Panc1 (cell line): Measurements from ENCODE around the gene CD164L2. TPM values are rescaled to one million over a fixed set of nuclear protein-coding genes. Genes with fewer than 3 reads are reported as not detected.
A peak's percentile ranks its signal among the peaks of the same experiment; 100 is the strongest.

ENCODE experiments used
- ATAC-seq: fragments of 200-7000 bp; cut with Tn5 transposase; 2 replicates; pipeline ENCODE4 v1.9.1; 2020; ENCODE audit warnings: mild to moderate bottlenecking, moderate library complexity
- BruUV-seq: library from RNA; stranded (reverse); fragments of 400-500 nt; replicated peaks from 2 replicates; lab custom pipeline; 2021; lab: Mats Ljungman, UMichigan
- CTCF ChIA-PET: fragments of 300-600 bp; sonication (Branson Sonifier 250); formaldehyde crosslinking; loops from one replicate; lab custom pipeline; 2022; ENCODE audit warnings: antibody characterized with exemption; lab: Charles Lee
- POLR2A ChIA-PET: fragments of 300-600 bp; sonication (Branson Sonifier 250); formaldehyde crosslinking; loops from one replicate; lab custom pipeline; 2022; ENCODE audit warnings: antibody characterized with exemption; lab: Charles Lee
- DNase-seq: peaks from one replicate; pipeline ENCODE4 v3.0.0-alpha.2; 2010; ENCODE audit warnings: low read depth, low spot score
- H3K27ac ChIP-seq: 2 replicates; pipeline ENCODE4 v1.5.1; 2011; ENCODE audit warnings: mild to moderate bottlenecking, low read length, inconsistent platforms
- H3K27me3 ChIP-seq: fragments of 200-500 bp; sonication (Bioruptor generic); 2 replicates; pipeline ENCODE4 v1.6.0; 2014; ENCODE audit warnings: low read length, inconsistent platforms; ENCODE audit not compliant: control insufficient read depth, insufficient read depth
- H3K36me3 ChIP-seq: fragments of 200-500 bp; sonication (Bioruptor generic); 2 replicates; pipeline ENCODE4 v1.5.1; 2014; ENCODE audit warnings: inconsistent platforms, mild to moderate bottlenecking, low read length, moderate library complexity; ENCODE audit not compliant: control insufficient read depth, insufficient read depth
- H3K4me1 ChIP-seq: 2 replicates; pipeline ENCODE4 v1.5.1; 2011; ENCODE audit warnings: inconsistent platforms, mild to moderate bottlenecking, low read length, moderate library complexity; ENCODE audit not compliant: control insufficient read depth, insufficient read depth
- H3K4me3 ChIP-seq, 2 experiments: 2 replicates each; pipeline ENCODE4 v1.5.1; 2011 to 2012; ENCODE audit warnings: low read depth in 2 of 2, low read length in 2 of 2, mild to moderate bottlenecking in 2 of 2, inconsistent platforms in 1 of 2, moderate library complexity in 1 of 2
- H3K9me3 ChIP-seq: fragments of 200-500 bp; sonication (Bioruptor generic); 2 replicates; pipeline ENCODE4 v1.5.1; 2014; ENCODE audit warnings: low read depth, mild to moderate bottlenecking, inconsistent platforms, low read length, moderate library complexity; ENCODE audit not compliant: control insufficient read depth, insufficient read depth
- CTCF ChIP-seq: fragments of 450-650 bp; IDR thresholded peaks from 2 replicates; pipeline ENCODE4 v1.5.1; 2017; ENCODE audit warnings: mild to moderate bottlenecking
- POLR2AphosphoS5 ChIP-seq: IDR thresholded peaks from 2 replicates; pipeline ENCODE4 v1.6.1; 2012; ENCODE audit warnings: mild to moderate bottlenecking, low read depth, low read length, moderate library complexity
- REST ChIP-seq, 2 experiments: IDR thresholded peaks; 2 replicates each; pipeline ENCODE4 v1.6.1; 2011 to 2012; ENCODE audit warnings: low read depth in 2 of 2, control low read depth in 1 of 2, low read length in 1 of 2, mild to moderate bottlenecking in 1 of 2, moderate library complexity in 1 of 2; ENCODE audit not compliant: insufficient read depth in 1 of 2
- SIN3A ChIP-seq: IDR thresholded peaks from 2 replicates; pipeline ENCODE4 v1.6.1; 2012; ENCODE audit warnings: low read depth, mild to moderate bottlenecking, low read length, moderate library complexity, borderline replicate concordance; ENCODE audit not compliant: insufficient read depth
- TCF7L2 ChIP-seq: IDR thresholded peaks from 2 replicates; pipeline ENCODE4 v1.6.1; 2011; ENCODE audit warnings: mild to moderate bottlenecking, low read depth, low read length, inconsistent platforms
- in situ Hi-C: cut with HindIII; loops from 2 replicates; pipeline ENCODE4 v1.10.0; 2016; ENCODE audit warnings: low sequenced_read_pairs, low pct_unique_long_range_greater_than_20kb
- intact Hi-C: fragments of 100-400 bp; cut with micrococcal nuclease; formaldehyde crosslinking; loops from one replicate; pipeline ENCODE4 v1.10.0; 2022; ENCODE audit not compliant: unreplicated experiment
- total RNA-seq: library from RNA; stranded (reverse); gene quantifications from one replicate; pipeline ENCODE4 v1.2.1, GENCODE V29; 2021; ENCODE audit not compliant: unreplicated experiment

The CD164L2 gene
- total RNA-seq, 1 experiment from 2014 or later = 0.13 TPM

- Histone ChIP-seq H3K27me3 (no peaks in the 10 kb centered on the region), H3K27ac (no peak overlapping the region), H3K9me3 (no peaks in the 10 kb centered on the region), H3K4me1 (peaks cover 11% of the 10 kb centered on the region), H3K36me3 (peaks cover 18% of the 10 kb centered on the region), H3K4me3 (no peak overlapping the region)
- TF ChIP-seq REST (IDR thresholded peaks at IDR 0.05; ENCODE audit: insufficient read depth in 1 of 2, low read depth in 2 of 2, low read length in 1 of 2) (no peak), CTCF (peak; percentile 83), SIN3A (no peak)
- in situ Hi-C loops = loop anchor here (10.0 kb wide), 1 partner anchor 188 kb away; the partner anchor contains the start of gene AHDC1
- CTCF ChIA-PET = interaction anchor here (0.5 to 1.1 kb wide), 6 partner anchors 13 to 189 kb away, joined by 3 to 6 read pairs (median 4); partner anchors contain the start of gene AHDC1
- ATAC-seq (peak; percentile 76), DNase-seq (no peak)
- intact Hi-C loops = loop anchor here (5.0 to 10.0 kb wide), 2 partner anchors 68 to 191 kb away; no protein-coding TSS in a partner anchor
- TSS peak; percentile 24 for BruUV-seq
- POLR2A ChIA-PET = no interaction called here
Observed at GRCh38 chr1:27416387-27417111, 33.4 kb upstream of the CD164L2 start.

- H3K4me3 ChIP-seq = no peak overlapping the region
- no peaks in the 10 kb centered on the region for H3K9me3 ChIP-seq
- H3K27me3 ChIP-seq = no peaks in the 10 kb centered on the region
- DNase-seq = no peak
- in situ Hi-C loops (loop anchor here (10.0 kb wide), 1 partner anchor 191 kb away; the partner anchor contains the start of gene AHDC1), intact Hi-C loops (loop anchor here (10.0 kb wide), 1 partner anchor 71 kb away; no protein-coding TSS in a partner anchor)
- ATAC-seq = no peak
- no TSS peak for BruUV-seq
- POLR2A ChIA-PET = no interaction called here
- peaks cover 23% of the 10 kb centered on the region for H3K36me3 ChIP-seq
- H3K27ac ChIP-seq = no peak overlapping the region
- TF ChIP-seq POLR2AphosphoS5 = no peak
- no peak for TF ChIP-seq REST (IDR thresholded peaks at IDR 0.05; ENCODE audit: insufficient read depth in 1 of 2, low read depth in 2 of 2, low read length in 1 of 2)
- no peak for TF ChIP-seq TCF7L2
- no peak for TF ChIP-seq SIN3A
- CTCF ChIA-PET = no interaction called here
- peaks cover 10% of the 10 kb centered on the region for H3K4me1 ChIP-seq
Observed at GRCh38 chr1:27414091-27414490, 31.0 kb upstream of the CD164L2 start.
